ENCODE measurements around the gene ARFGAP3. TPM values are rescaled to one million over a fixed set of nuclear protein-coding genes. Genes with fewer than 3 reads are reported as not detected.

ARFGAP3 gene
- total RNA-seq, 1 donor from 2014 or later = 62.0 TPM

DNA sequence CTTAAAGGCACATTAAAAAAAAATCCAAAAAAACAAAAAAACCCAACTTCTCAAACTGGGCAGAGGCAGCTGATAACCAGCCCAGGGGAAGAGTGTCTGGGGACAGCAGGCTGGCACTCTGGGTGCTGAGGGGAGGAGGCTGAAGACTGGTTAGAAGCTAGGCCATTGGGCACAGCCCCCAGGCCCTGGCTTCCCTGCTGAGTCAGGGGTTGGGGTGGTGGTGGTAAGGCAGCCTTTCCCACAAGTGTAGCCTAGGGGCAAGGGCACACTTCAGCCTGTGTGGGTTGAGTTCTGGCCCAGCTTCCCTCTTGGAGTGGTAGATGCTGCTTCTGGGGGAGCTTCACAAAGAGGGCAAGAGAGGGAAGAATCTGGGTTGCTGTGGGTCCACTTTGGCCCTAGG, 16.3 kb upstream of the ARFGAP3 start:
- Histone ChIP-seq H3K36me3 (ENCODE audit: control insufficient read depth, insufficient read depth, low read length) (peaks cover 5% of the 10 kb centered on the region), H3K27me3 (ENCODE audit: control insufficient read depth, insufficient read depth, low read length) (no peaks in the 10 kb centered on the region), H3K4me3 (ENCODE audit: low read depth, low read length) (no peak overlapping the region)
- no peak for DNase-seq (ENCODE audit: low read depth)
- TF ChIP-seq, protein P1, sequence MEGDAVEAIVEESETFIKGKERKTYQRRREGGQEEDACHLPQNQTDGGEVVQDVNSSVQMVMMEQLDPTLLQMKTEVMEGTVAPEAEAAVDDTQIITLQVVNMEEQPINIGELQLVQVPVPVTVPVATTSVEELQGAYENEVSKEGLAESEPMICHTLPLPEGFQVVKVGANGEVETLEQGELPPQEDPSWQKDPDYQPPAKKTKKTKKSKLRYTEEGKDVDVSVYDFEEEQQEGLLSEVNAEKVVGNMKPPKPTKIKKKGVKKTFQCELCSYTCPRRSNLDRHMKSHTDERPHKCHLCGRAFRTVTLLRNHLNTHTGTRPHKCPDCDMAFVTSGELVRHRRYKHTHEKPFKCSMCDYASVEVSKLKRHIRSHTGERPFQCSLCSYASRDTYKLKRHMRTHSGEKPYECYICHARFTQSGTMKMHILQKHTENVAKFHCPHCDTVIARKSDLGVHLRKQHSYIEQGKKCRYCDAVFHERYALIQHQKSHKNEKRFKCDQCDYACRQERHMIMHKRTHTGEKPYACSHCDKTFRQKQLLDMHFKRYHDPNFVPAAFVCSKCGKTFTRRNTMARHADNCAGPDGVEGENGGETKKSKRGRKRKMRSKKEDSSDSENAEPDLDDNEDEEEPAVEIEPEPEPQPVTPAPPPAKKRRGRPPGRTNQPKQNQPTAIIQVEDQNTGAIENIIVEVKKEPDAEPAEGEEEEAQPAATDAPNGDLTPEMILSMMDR (IDR thresholded peaks at IDR 0.05; ENCODE audit: insufficient read depth, low read length, poor library complexity, severe bottlenecking) = no peak

- H3K4me3 ChIP-seq (ENCODE audit: low read depth, low read length) = no peak overlapping the region
- TF ChIP-seq, protein P1 (IDR thresholded peaks at IDR 0.05; ENCODE audit: insufficient read depth, low read length, poor library complexity, severe bottlenecking) = no peak
- H3K27me3 ChIP-seq (ENCODE audit: control insufficient read depth, insufficient read depth, low read length) = no peaks in the 10 kb centered on the region
- H3K36me3 ChIP-seq (ENCODE audit: control insufficient read depth, insufficient read depth, low read length) = peaks cover 5% of the 10 kb centered on the region
- DNase-seq (ENCODE audit: low read depth) = no peak
Measured at GRCh38 chr22:42872821-42873220, 15.7 kb upstream of the ARFGAP3 start.

DNA sequence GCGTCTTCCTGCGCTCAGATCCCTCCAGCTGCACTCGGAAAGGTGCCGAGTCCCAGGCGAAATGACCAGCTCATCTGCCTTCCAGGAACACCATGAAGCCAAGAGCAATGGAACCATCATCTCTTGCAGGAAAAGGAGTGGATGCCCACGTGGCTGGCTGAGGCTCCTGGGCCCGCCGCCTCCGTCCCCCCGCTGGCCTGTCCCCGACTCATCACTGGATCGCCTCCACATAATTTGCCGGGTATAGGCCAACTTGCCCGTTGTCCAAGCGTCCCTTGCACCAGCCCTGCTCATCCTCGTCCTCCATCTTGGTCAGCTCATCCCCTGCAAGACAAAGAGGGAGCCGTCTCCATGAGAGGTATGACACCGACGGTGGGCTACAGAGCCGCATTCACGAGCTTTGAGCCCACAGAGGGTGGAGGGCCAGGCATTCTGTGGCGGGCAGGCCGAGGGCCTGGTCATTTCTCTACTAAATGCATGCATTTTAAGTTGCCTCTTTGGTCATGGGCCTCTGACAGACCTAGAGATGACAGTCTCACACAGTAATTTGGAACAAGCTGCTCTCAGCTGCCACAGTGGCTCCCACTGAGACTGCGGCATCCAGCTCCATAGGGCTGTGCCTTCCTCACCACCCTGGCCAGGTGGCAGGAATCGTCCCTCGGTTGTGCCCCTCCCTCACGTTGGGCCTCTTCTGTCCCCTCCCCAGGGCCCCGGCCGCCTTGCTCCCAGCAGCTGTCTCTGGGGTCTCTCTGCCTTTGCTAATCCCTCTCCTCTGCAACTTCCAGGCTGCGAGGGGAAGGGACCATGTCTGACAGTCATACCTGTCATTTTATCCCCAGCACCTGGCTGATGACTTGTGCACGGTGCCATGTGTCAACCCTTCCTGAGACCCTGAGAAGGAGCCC, 14.3 kb upstream of the ARFGAP3 start:
- no peak for DNase-seq (ENCODE audit: low read depth)
- Histone ChIP-seq H3K4me3 (ENCODE audit: low read depth, low read length) (no peak overlapping the region), H3K36me3 (ENCODE audit: control insufficient read depth, insufficient read depth, low read length) (peaks cover 4% of the 10 kb centered on the region), H3K27me3 (ENCODE audit: control insufficient read depth, insufficient read depth, low read length) (no peaks in the 10 kb centered on the region)
- TF ChIP-seq, protein P1 (IDR thresholded peaks at IDR 0.05; ENCODE audit: insufficient read depth, low read length, poor library complexity, severe bottlenecking) = no peak

DNA sequence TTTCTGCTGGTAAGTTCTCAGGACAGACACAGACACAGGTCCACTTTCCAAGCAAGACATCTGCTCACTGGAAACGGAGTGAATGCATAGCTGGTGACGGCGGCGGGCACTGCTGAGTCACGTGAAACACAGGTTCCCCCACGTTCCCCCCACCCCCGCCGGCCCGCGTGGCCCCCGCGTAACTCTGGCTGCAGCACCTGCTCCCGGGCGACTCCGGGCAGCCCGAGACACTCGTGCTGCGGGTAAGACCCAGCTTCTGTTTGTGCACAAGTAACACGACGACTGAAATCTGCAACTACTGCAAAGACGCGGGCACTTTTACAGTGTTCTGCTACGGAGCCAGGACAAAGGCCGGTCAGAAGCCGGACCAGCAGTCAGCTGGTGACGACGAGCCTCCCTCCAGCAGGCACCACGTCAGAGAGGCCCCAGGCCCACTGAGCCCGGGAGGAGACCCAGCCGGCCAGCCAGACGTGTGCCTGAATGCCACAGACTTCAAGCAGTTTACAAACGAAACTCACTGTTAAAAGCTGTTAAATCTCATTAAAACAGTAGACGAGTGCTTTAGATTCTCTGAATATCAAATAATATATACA, 12.9 kb upstream of the ARFGAP3 start:
- no peak for DNase-seq (ENCODE audit: low read depth)
- Histone ChIP-seq H3K4me3 (ENCODE audit: low read depth, low read length) (no peak overlapping the region), H3K36me3 (ENCODE audit: control insufficient read depth, insufficient read depth, low read length) (peaks cover 1% of the 10 kb centered on the region), H3K27me3 (ENCODE audit: control insufficient read depth, insufficient read depth, low read length) (no peaks in the 10 kb centered on the region)
- TF ChIP-seq, protein P1 (IDR thresholded peaks at IDR 0.05; ENCODE audit: insufficient read depth, low read length, poor library complexity, severe bottlenecking) = no peak

DNA sequence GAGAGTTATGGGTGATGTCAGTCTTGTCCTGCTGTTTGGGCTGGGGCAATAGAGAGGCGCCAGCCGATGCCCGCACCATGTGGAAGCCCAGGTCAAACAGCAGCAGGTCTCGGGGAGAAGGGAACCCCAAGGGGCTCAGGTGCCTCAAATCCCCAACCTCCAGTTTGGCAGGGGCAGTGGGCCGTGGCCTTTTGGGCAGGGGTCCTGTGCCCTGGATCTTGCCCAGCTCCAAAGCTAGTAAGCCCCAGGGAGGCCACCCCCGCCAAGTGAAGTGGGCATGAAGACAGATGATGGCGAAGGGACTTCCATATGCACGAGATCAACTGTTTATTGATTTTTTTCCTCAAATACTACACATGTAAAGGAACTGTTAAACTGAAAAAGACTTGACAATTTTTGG, 12.4 kb upstream of the ARFGAP3 start:
- DNase-seq (ENCODE audit: low read depth) = no peak
- TF ChIP-seq, protein P1 (IDR thresholded peaks at IDR 0.05; ENCODE audit: insufficient read depth, low read length, poor library complexity, severe bottlenecking) = no peak
- H3K4me3 ChIP-seq (ENCODE audit: low read depth, low read length) = no peak overlapping the region
- peaks cover 1% of the 10 kb centered on the region for H3K36me3 ChIP-seq (ENCODE audit: control insufficient read depth, insufficient read depth, low read length)
- H3K27me3 ChIP-seq (ENCODE audit: control insufficient read depth, insufficient read depth, low read length) = no peaks in the 10 kb centered on the region
